Measurements from ENCODE around the gene BATF.
"Not testable (repeated sequence)": the region's sequence is repeated elsewhere in the genome, so short reads cannot be mapped to it uniquely, and the experiment has no call there.

The BATF gene, protein sequence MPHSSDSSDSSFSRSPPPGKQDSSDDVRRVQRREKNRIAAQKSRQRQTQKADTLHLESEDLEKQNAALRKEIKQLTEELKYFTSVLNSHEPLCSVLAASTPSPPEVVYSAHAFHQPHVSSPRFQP
- long read RNA-seq, partial matches to known transcripts: 0 of 4 reads
- long read RNA-seq, other reads (novel, unspliced or antisense): 0 of 4 reads

- TF ChIP-seq SPI1 (IDR thresholded peaks at IDR 0.05; ENCODE audit: borderline replicate concordance, low read depth) (peak; percentile 2; the same call in 1 of the 2 replicates), GABPA (IDR thresholded peaks at IDR 0.05; ENCODE audit: low read depth) (no peak), POLR2AphosphoS5 (IDR thresholded peaks at IDR 0.05; ENCODE audit: low read depth) (peak; percentile 74), REST (IDR thresholded peaks at IDR 0.05; ENCODE audit: insufficient replicate concordance, low read depth) (peak; percentile 26)
- H3K4me3 ChIP-seq (replicated peaks; ENCODE audit: insufficient read depth, low read length): peak within 1 kb of the TSS; percentile 57
- H3K27ac ChIP-seq (replicated peaks): peak within 1 kb of the TSS; percentile 86
- no peaks in the 10 kb centered on the region for H3K27me3 ChIP-seq (ENCODE audit: insufficient read depth, poor library complexity, severe bottlenecking)
- DNase-seq (ENCODE audit: low read depth in 1 of 2, low spot score in 1 of 2): peak; percentile 18 to 64
These were observed at the start of gene BATF for GRCh38 chr14:75522224-75522982. Gene BATF (plus strand): TSS chr14:75522469. CDS start chr14:75522683, 214 bp downstream.

GRCh38 chr14:75474127-75474526, 48.1 kb upstream of the BATF start:
- H3K27me3 ChIP-seq (ENCODE audit: insufficient read depth, poor library complexity, severe bottlenecking); DNase-seq (ENCODE audit: low read depth in 1 of 2, low spot score in 1 of 2); H3K4me3 ChIP-seq (replicated peaks; ENCODE audit: insufficient read depth, low read length); H3K27ac ChIP-seq (replicated peaks): not testable (repeated sequence)

DNA sequence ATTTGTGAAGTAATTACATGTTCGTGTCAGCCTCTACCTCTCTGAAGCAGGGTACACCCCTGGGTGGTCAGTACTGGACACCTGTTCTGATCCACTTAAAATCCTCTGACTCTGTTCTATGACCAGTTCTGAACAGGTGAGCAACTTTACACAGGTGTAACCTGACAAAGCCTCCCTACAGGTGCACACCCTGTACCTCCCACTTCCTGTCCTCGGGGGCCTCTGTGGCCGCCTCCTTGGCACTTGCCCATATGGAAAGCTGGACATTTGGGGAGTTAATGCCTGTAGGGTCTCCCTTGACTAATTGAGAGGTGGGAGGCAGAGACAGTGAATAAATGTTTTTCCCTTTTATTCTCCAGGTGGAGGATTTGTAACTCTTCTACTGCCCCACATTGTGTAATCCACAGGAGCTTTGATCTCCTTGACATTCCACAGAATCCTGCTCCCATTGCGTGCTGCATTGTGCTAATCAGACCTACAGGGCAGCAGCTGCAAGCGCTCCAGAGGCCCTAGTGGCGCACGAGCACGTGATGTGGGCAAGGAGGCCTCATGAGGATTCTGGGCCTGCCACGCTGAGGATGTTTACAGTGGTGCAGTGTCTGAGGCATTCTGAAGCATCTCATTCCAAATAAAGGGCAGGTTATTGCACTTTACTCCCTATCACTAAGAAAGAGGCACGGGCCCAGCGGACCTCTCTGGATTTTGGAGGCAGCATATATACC, 45.8 kb upstream of the BATF start:
- DNase-seq (ENCODE audit: low read depth in 1 of 2, low spot score in 1 of 2): no peak
- H3K27me3 ChIP-seq (ENCODE audit: insufficient read depth, poor library complexity, severe bottlenecking): no peaks in the 10 kb centered on the region
- no peak overlapping the region for H3K4me3 ChIP-seq (replicated peaks; ENCODE audit: insufficient read depth, low read length)
- TF ChIP-seq REST (IDR thresholded peaks at IDR 0.05; ENCODE audit: insufficient replicate concordance, low read depth) (no peak), SPI1 (IDR thresholded peaks at IDR 0.05; ENCODE audit: borderline replicate concordance, low read depth) (no peak), POLR2AphosphoS5 (IDR thresholded peaks at IDR 0.05; ENCODE audit: low read depth) (no peak)
- H3K27ac ChIP-seq (replicated peaks): no peak overlapping the region

DNA sequence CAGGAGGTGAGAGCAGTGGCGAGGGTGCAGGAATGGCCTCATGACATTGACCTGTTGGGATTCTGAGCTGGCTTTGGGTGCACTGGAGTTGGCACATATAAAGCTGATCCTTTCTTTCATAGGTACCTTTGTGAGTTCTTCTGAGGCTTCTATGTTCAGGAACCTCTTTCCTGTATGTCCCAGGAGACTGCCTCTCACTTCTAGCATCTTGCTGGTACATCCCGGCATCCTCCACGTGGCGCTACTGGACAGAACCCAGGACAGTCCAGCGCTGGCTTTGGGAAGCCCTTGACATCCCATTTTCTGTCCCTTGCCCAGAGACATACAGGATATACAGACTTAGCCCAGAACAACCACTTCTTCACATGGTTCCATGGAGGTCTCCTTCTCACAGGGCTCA, 44.4 kb upstream of the BATF start:
- TF ChIP-seq CTCF (IDR thresholded peaks at IDR 0.05; ENCODE audit: insufficient read depth, low read length): no peak
- no peak for TF ChIP-seq REST (IDR thresholded peaks at IDR 0.05; ENCODE audit: insufficient replicate concordance, low read depth)
- no peak for DNase-seq (ENCODE audit: low read depth in 1 of 2, low spot score in 1 of 2)
- H3K27me3 ChIP-seq (ENCODE audit: insufficient read depth, poor library complexity, severe bottlenecking): no peaks in the 10 kb centered on the region
- H3K4me3 ChIP-seq (replicated peaks; ENCODE audit: insufficient read depth, low read length): no peak overlapping the region
- H3K27ac ChIP-seq (replicated peaks): no peak overlapping the region

All from HL-60 (cell line).